K562 (cell line): ENCODE data around the gene ERBB4. TPM values are rescaled to one million over a fixed set of nuclear protein-coding genes. Genes with fewer than 3 reads are reported as not detected.

Experiments
- ATAC-seq: fragments of 200-7000 bp; cut with Tn5 transposase; 3 replicates; pipeline ENCODE4 v1.9.1; 2020; ENCODE audit warnings: moderate library complexity
- BruUV-seq: library from RNA; stranded (reverse); fragments of 400-500 nt; replicated peaks from 2 replicates; lab custom pipeline; 2021; lab: Mats Ljungman, UMichigan
- CTCF ChIA-PET: fragments of 300-600 bp; formaldehyde crosslinking; extraction: SDS; loops from one replicate; lab custom pipeline; 2021; ENCODE audit warnings: low intra/inter-chr PET ratio; lab: Yijun Ruan, JAX
- POLR2A ChIA-PET: fragments of 300-600, 350-650 bp; sonication (Branson Sonifier 250); formaldehyde crosslinking; extraction: SDS; loops from one replicate; lab custom pipeline; 2021; ENCODE audit warnings: antibody characterized with exemption, inconsistent platforms; lab: Yijun Ruan, JAX
- DNase-seq, 4 experiments: peaks; one replicate each; pipeline versions ENCODE4 v3.0.0 to v3.0.0-alpha.2; 2011 to 2018; ENCODE audit warnings: low spot score in 3 of 4, mixed read lengths in 3 of 4; ENCODE audit errors: extremely low read depth in 1 of 4
- FAIRE-seq: peaks from 2 replicates; lab custom pipeline; 2011; peaks lifted over from hg19 to GRCh38; lab: Jason Lieb, UNC
- H2AFZ ChIP-seq: 2 replicates; pipeline ENCODE4 v1.6.0; 2011; ENCODE audit warnings: low read depth, low read length, control low read depth, inconsistent platforms
- H3K27ac ChIP-seq: fragments of 200-600 bp; 3 replicates; pipeline ENCODE4 v1.8.0; 2011; ENCODE audit warnings: low read depth, mild to moderate bottlenecking, control low read depth, inconsistent platforms, low read length, moderate library complexity, mixed read lengths; ENCODE audit errors: extremely low read depth
- H3K27me3 ChIP-seq, 2 experiments: fragments of 300-600 bp in 1 of 2; 2 replicates in 1 of 2; 3 replicates in 1 of 2; pipeline versions ENCODE4 v1.6.0 to v1.8.0; 2011; ENCODE audit warnings: inconsistent platforms in 2 of 2, low read length in 2 of 2, mild to moderate bottlenecking in 1 of 2, mixed read lengths in 1 of 2, moderate library complexity in 1 of 2; ENCODE audit not compliant: control insufficient read depth in 2 of 2, insufficient read depth in 2 of 2
- H3K36me3 ChIP-seq: fragments of 300-600 bp; 3 replicates; pipeline ENCODE4 v1.8.0; 2011; ENCODE audit warnings: mild to moderate bottlenecking, low read length, inconsistent platforms; ENCODE audit not compliant: control insufficient read depth, insufficient read depth
- H3K4me1 ChIP-seq, 2 experiments: fragments of 200-600 bp in 1 of 2; replicated peaks in 1 of 2; 2 replicates in 1 of 2; 3 replicates in 1 of 2; pipeline versions ENCODE4 v1.5.1 to v1.8.0; 2011; ENCODE audit warnings: inconsistent platforms in 2 of 2, low read length in 2 of 2, mild to moderate bottlenecking in 1 of 2, mixed read lengths in 1 of 2, moderate library complexity in 1 of 2; ENCODE audit not compliant: control insufficient read depth in 2 of 2, insufficient read depth in 2 of 2
- H3K4me2 ChIP-seq: 2 replicates; pipeline ENCODE4 v1.6.1; 2011; ENCODE audit warnings: low read length, control low read depth, inconsistent platforms, mixed read lengths; ENCODE audit not compliant: insufficient read depth
- H3K4me3 ChIP-seq: fragments of 200-600 bp; sonication (generic), shearing (Covaris generic); 2 replicates; pipeline ENCODE4 v1.5.1; 2016; ENCODE audit warnings: control low read depth, inconsistent platforms
- H3K79me2 ChIP-seq: fragments of 200-600 bp; 3 replicates; pipeline ENCODE4 v1.8.0; 2011; ENCODE audit warnings: low read length, inconsistent platforms; ENCODE audit not compliant: control insufficient read depth, insufficient read depth
- H3K9ac ChIP-seq, 2 experiments: 2 replicates each; pipeline versions ENCODE4 v1.6.0 to v1.6.1; 2011; ENCODE audit warnings: low read depth in 2 of 2, low read length in 2 of 2, control low read depth in 1 of 2, inconsistent platforms in 1 of 2, mild to moderate bottlenecking in 1 of 2, mixed read lengths in 1 of 2; ENCODE audit not compliant: insufficient read depth in 1 of 2
- H3K9me1 ChIP-seq: one replicate; pipeline ENCODE4 v1.6.0; 2011; ENCODE audit warnings: inconsistent platforms, mild to moderate bottlenecking, low read length, moderate library complexity; ENCODE audit not compliant: control insufficient read depth, insufficient read depth
- H3K9me3 ChIP-seq: replicated peaks from 2 replicates; pipeline ENCODE4 v1.5.1; 2011; ENCODE audit warnings: low read depth, low read length, inconsistent platforms; ENCODE audit not compliant: control insufficient read depth, insufficient read depth
- H4K20me1 ChIP-seq: replicated peaks from 2 replicates; pipeline ENCODE4 v1.6.1; 2011; ENCODE audit warnings: low read length, inconsistent platforms, mixed read lengths; ENCODE audit not compliant: control insufficient read depth, insufficient read depth
- GATAD2B ChIP-seq: fragments of 450-650 bp; IDR thresholded peaks from 2 replicates; pipeline ENCODE4 v1.6.1; 2017; ENCODE audit warnings: mild to moderate bottlenecking, borderline replicate concordance
- ZBTB7A ChIP-seq: IDR thresholded peaks from 2 replicates; pipeline ENCODE4 v1.6.1; 2011; ENCODE audit warnings: low read depth, mild to moderate bottlenecking, low read length, moderate library complexity, borderline replicate concordance; ENCODE audit not compliant: control insufficient read depth
- ZNF311 ChIP-seq: fragments of 250-450 bp; sonication (Bioruptor Pico); IDR thresholded peaks from 2 replicates; pipeline ENCODE4 v1.4.0; 2020; ENCODE audit warnings: mild to moderate bottlenecking, moderate library complexity
- ZNF324 ChIP-seq: fragments of 250-450 bp; sonication (Bioruptor Pico); IDR thresholded peaks from 2 replicates; pipeline ENCODE4 v1.4.0; 2020; ENCODE audit warnings: mild to moderate bottlenecking
- in situ Hi-C: fragments of 300-500 bp; cut with MboI; formaldehyde crosslinking; loops from 4 replicates; pipeline ENCODE4 v1.15.0; 2018; ENCODE audit warnings: inconsistent platforms, mixed read lengths
- intact Hi-C: fragments of 100-400 bp; cut with micrococcal nuclease; formaldehyde crosslinking; loops from 2 replicates; pipeline ENCODE4 v1.14.2; 2022
- polyA plus RNA-seq, 8 experiments: library from polyadenylated mRNA; depleted of rRNA in 4 of 8; stranded (reverse) in 5 of 8; unstranded in 3 of 8; fragments of >200 nt; fragmentation: Nextera tagmentation in 2 of 8; fragmentation: Illumina TruSeq in 1 of 8; extraction: Ambion mirVana in 2 of 8; extraction: Trizol in 1 of 8; gene quantifications; 2 replicates each; pipeline versions ENCODE4 v1.2.1 to v1.2.3, GENCODE V29; 2011 to 2014; ENCODE audit warnings: inconsistent platforms in 1 of 8, missing spikeins in 1 of 8
- total RNA-seq, 7 experiments: library from RNA; depleted of rRNA in 6 of 7; stranded (reverse); fragments of >200 nt in 6 of 7; fragmentation: Illumina TruSeq in 2 of 7; extraction: Trizol in 2 of 7; gene quantifications; 2 replicates each; pipeline versions ENCODE4 v1.2.1 to v1.2.3, GENCODE V29; 2011 to 2021; ENCODE audit warnings: low replicate concordance in 1 of 7
- TF ChIP-seq, protein P1 (sequence below): fragments of 250-450 bp; sonication (Bioruptor Pico); IDR thresholded peaks from 2 replicates; pipeline ENCODE4 v1.8.0; 2022; ENCODE audit warnings: moderate library complexity, mild to moderate bottlenecking, inconsistent platforms
- TF ChIP-seq, protein P2 (sequence below), 2 experiments: fragments of 450-650 bp in 1 of 2; sonication (generic) in 1 of 2; formaldehyde crosslinking in 1 of 2; IDR thresholded peaks in 1 of 2; conservative IDR thresholded peaks in 1 of 2; 2 replicates each; pipeline versions ENCODE4 v1.6.1 to v1.8.1; 2016 to 2023; ENCODE audit warnings: mild to moderate bottlenecking in 2 of 2, moderate library complexity in 2 of 2, inconsistent platforms in 1 of 2, missing genetic modification reagents in 1 of 2
- TF ChIP-seq, protein P3 (sequence below): sonication (generic); formaldehyde crosslinking; IDR thresholded peaks from 2 replicates; pipeline ENCODE4 v1.8.1; 2023; ENCODE audit warnings: missing genetic modification reagents, mild to moderate bottlenecking, borderline replicate concordance

ERBB4 gene
- total and polyA plus RNA-seq, 9 of the 15 experiments (the other 6 are each of a cell fraction or from before 2014, with no cell fraction given) = not detected

DNA sequence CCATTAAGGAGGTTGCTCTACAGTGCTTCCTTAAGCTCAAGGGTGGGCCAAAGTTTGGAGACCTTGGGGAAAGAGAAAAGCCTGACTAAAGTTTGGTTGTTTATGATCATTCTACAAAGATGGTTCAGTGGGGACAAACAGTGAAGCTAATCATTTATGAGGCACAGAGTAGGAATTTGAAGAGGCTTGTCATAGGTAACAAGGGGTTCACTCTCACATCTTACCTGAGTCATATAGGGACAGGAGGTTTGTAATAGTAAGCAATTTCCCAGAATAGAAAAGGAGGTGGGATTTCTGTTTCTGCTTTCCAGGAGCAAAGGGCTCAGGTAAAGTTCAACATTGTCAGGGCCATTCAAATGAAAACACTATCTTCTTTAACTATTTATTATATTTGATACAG is 1194.3 kb downstream of the ERBB4 start:
- H3K9ac ChIP-seq = no peak overlapping the region
- H3K9me1 ChIP-seq = no peaks in the 10 kb centered on the region
- H3K27me3 ChIP-seq = no peaks in the 10 kb centered on the region
- CTCF ChIA-PET = no interaction called here
- H3K4me1 ChIP-seq = no peaks in the 10 kb centered on the region
- no peak overlapping the region for H3K27ac ChIP-seq
- TF ChIP-seq ZBTB7A (no peak), ZNF311 (CRISPR knock-in tag) (no peak), GATAD2B (no peak), ZNF324 (CRISPR knock-in tag) (no peak)
- TF ChIP-seq, protein P1, sequence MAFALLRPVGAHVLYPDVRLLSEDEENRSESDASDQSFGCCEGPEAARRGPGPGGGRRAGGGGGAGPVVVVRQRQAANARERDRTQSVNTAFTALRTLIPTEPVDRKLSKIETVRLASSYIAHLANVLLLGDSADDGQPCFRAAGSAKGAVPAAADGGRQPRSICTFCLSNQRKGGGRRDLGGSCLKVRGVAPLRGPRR = no peak
- TF ChIP-seq, protein P2, sequence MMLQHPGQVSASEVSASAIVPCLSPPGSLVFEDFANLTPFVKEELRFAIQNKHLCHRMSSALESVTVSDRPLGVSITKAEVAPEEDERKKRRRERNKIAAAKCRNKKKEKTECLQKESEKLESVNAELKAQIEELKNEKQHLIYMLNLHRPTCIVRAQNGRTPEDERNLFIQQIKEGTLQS (IDR thresholded peaks at IDR 0.05) = no peak
- TF ChIP-seq, protein P2 (CRISPR knock-in tag; conservative IDR thresholded peaks at IDR 0.05) = no peak
- TF ChIP-seq, protein P3, sequence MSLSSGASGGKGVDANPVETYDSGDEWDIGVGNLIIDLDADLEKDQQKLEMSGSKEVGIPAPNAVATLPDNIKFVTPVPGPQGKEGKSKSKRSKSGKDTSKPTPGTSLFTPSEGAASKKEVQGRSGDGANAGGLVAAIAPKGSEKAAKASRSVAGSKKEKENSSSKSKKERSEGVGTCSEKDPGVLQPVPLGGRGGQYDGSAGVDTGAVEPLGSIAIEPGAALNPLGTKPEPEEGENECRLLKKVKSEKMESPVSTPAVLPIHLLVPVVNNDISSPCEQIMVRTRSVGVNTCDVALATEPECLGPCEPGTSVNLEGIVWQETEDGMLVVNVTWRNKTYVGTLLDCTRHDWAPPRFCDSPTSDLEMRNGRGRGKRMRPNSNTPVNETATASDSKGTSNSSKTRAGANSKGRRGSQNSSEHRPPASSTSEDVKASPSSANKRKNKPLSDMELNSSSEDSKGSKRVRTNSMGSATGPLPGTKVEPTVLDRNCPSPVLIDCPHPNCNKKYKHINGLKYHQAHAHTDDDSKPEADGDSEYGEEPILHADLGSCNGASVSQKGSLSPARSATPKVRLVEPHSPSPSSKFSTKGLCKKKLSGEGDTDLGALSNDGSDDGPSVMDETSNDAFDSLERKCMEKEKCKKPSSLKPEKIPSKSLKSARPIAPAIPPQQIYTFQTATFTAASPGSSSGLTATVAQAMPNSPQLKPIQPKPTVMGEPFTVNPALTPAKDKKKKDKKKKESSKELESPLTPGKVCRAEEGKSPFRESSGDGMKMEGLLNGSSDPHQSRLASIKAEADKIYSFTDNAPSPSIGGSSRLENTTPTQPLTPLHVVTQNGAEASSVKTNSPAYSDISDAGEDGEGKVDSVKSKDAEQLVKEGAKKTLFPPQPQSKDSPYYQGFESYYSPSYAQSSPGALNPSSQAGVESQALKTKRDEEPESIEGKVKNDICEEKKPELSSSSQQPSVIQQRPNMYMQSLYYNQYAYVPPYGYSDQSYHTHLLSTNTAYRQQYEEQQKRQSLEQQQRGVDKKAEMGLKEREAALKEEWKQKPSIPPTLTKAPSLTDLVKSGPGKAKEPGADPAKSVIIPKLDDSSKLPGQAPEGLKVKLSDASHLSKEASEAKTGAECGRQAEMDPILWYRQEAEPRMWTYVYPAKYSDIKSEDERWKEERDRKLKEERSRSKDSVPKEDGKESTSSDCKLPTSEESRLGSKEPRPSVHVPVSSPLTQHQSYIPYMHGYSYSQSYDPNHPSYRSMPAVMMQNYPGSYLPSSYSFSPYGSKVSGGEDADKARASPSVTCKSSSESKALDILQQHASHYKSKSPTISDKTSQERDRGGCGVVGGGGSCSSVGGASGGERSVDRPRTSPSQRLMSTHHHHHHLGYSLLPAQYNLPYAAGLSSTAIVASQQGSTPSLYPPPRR (CRISPR knock-in tag) = no peak
- H3K79me2 ChIP-seq = no peaks in the 10 kb centered on the region
- no peak overlapping the region for H3K4me3 ChIP-seq
- H2AFZ ChIP-seq = no peak overlapping the region
- intact Hi-C loops = no loop called here
- FAIRE-seq (no peak), ATAC-seq (no peak), DNase-seq (no peak)
- H4K20me1 ChIP-seq = no peaks in the 10 kb centered on the region
- no TSS peak for BruUV-seq
- H3K9me3 ChIP-seq = no peaks in the 10 kb centered on the region
- no peak overlapping the region for H3K4me2 ChIP-seq
- no peaks in the 10 kb centered on the region for H3K36me3 ChIP-seq
- POLR2A ChIA-PET = no interaction called here
- in situ Hi-C loops = no loop called here
